Keratinocyte (primary cell): Measurements from ENCODE around the gene AKR1E2.

Experiments
- CTCF ChIP-seq, 3 experiments: IDR thresholded peaks in 1 of 3; conservative IDR thresholded peaks in 1 of 3; optimal IDR thresholded peaks in 1 of 3; 2 replicates in 2 of 3; 3 replicates in 1 of 3; pipeline versions ENCODE3 to v1.5.1; 2011; ENCODE audit warnings: low read length in 3 of 3, mild to moderate bottlenecking in 3 of 3, moderate library complexity in 2 of 3, control low read depth in 1 of 3, inconsistent platforms in 1 of 3; ENCODE audit not compliant: insufficient read depth in 2 of 3; ENCODE audit errors: extremely low read depth in 1 of 3
- EZH2 ChIP-seq: IDR thresholded peaks from one replicate; pipeline ENCODE4 v1.6.1; 2012; ENCODE audit warnings: inconsistent platforms, mild to moderate bottlenecking, low read length, moderate library complexity

- TF ChIP-seq CTCF (optimal IDR thresholded peaks at IDR 0.05 in 1 of 3, IDR thresholded peaks at IDR 0.05 in 1 of 3, conservative IDR thresholded peaks at IDR 0.05 in 1 of 3; ENCODE audit: extremely low read depth in 1 of 3, insufficient read depth in 2 of 3, low read length in 3 of 3) (no peak), EZH2 (no peak)
These were observed 33.6 kb upstream of the AKR1E2 start for GRCh38 chr10:4792381-4792780.
